BE2C (cell line): Measurements from ENCODE around the gene PCIF1.

Experiments used
- DNase-seq: peaks from one replicate; pipeline ENCODE4 v3.0.0-alpha.2; 2020
- H3K27me3 ChIP-seq: fragments of 250-450 bp; sonication (Bioruptor Pico); 2 replicates; pipeline ENCODE4 v1.5.1; 2020; ENCODE audit warnings: mild to moderate bottlenecking
- H3K36me3 ChIP-seq: fragments of 250-450 bp; sonication (Bioruptor Pico); 2 replicates; pipeline ENCODE4 v1.5.1; 2020; ENCODE audit warnings: mild to moderate bottlenecking
- H3K4me1 ChIP-seq: fragments of 250-450 bp; sonication (Bioruptor Pico); 2 replicates; pipeline ENCODE4 v1.5.1; 2020
- H3K4me3 ChIP-seq: 2 replicates; pipeline ENCODE4 v1.5.1; 2011; ENCODE audit warnings: low read depth, low read length
- H3K9me3 ChIP-seq: fragments of 250-450 bp; sonication (Bioruptor Pico); 2 replicates; pipeline ENCODE4 v1.5.1; 2020
- TF ChIP-seq, protein P1 (sequence below): IDR thresholded peaks from 2 replicates; pipeline ENCODE4 v1.5.1; 2012; ENCODE audit warnings: mild to moderate bottlenecking, low read depth, low read length

Gene PCIF1

GRCh38 chr20:45968081-45968671 is 33.7 kb downstream of the PCIF1 start:
- H3K27me3 ChIP-seq: no peaks in the 10 kb centered on the region
- H3K36me3 ChIP-seq: peaks cover 49% of the 10 kb centered on the region
- no peaks in the 10 kb centered on the region for H3K9me3 ChIP-seq
- H3K4me3 ChIP-seq: no peak overlapping the region
- TF ChIP-seq, protein P1, sequence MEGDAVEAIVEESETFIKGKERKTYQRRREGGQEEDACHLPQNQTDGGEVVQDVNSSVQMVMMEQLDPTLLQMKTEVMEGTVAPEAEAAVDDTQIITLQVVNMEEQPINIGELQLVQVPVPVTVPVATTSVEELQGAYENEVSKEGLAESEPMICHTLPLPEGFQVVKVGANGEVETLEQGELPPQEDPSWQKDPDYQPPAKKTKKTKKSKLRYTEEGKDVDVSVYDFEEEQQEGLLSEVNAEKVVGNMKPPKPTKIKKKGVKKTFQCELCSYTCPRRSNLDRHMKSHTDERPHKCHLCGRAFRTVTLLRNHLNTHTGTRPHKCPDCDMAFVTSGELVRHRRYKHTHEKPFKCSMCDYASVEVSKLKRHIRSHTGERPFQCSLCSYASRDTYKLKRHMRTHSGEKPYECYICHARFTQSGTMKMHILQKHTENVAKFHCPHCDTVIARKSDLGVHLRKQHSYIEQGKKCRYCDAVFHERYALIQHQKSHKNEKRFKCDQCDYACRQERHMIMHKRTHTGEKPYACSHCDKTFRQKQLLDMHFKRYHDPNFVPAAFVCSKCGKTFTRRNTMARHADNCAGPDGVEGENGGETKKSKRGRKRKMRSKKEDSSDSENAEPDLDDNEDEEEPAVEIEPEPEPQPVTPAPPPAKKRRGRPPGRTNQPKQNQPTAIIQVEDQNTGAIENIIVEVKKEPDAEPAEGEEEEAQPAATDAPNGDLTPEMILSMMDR: no peak
- no peak for DNase-seq
- H3K4me1 ChIP-seq: peaks cover 4% of the 10 kb centered on the region; the same call in 1 of the 2 replicates

DNA sequence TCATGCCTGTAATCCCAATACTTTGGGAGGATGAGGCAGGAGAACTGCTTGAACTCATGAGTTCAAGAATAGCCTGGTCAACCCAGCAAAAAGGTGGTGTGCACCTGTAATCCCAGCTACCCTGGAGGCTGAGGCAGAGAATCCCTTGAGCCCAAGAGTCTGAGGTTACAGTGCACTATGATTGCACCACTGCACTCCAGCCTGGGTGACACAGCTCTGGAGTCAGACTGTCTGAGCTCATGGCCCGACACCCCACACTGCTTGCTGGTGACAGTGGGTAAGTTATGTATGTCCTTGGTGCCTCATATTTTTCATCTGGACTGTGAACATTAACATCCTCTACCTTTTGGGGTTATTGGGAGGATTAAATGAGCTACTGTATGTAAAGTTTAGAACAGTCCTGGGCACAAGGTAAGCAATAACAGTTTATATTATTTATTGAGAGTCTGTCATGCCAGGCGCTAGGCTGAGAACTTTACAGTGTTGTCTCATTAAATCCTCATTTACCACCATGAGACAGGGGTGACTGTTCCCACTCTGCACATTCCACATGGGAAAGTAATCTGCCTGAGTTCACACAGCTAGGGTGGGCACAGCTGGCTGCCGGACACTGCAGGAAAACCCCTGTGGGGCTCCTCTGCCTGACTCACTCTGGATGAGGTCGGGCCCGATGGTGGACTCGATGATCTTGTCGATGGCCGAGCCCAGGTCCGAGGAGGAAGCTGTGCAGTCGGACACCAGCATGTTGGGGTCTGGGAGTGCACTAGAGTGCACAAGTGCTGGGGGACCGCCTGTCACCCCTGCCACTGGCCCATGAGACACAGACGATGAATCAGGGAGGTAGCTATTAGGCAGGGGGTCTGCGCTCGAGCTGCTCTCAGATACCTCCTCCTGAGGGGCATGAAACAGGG is 34.6 kb downstream of the PCIF1 start:
- H3K36me3 ChIP-seq: peaks cover 40% of the 10 kb centered on the region
- DNase-seq: no peak
- TF ChIP-seq, protein P1: no peak
- no peaks in the 10 kb centered on the region for H3K9me3 ChIP-seq
- H3K4me3 ChIP-seq: no peak overlapping the region
- H3K4me1 ChIP-seq: peaks cover 4% of the 10 kb centered on the region; the same call in 1 of the 2 replicates
- no peaks in the 10 kb centered on the region for H3K27me3 ChIP-seq

DNA sequence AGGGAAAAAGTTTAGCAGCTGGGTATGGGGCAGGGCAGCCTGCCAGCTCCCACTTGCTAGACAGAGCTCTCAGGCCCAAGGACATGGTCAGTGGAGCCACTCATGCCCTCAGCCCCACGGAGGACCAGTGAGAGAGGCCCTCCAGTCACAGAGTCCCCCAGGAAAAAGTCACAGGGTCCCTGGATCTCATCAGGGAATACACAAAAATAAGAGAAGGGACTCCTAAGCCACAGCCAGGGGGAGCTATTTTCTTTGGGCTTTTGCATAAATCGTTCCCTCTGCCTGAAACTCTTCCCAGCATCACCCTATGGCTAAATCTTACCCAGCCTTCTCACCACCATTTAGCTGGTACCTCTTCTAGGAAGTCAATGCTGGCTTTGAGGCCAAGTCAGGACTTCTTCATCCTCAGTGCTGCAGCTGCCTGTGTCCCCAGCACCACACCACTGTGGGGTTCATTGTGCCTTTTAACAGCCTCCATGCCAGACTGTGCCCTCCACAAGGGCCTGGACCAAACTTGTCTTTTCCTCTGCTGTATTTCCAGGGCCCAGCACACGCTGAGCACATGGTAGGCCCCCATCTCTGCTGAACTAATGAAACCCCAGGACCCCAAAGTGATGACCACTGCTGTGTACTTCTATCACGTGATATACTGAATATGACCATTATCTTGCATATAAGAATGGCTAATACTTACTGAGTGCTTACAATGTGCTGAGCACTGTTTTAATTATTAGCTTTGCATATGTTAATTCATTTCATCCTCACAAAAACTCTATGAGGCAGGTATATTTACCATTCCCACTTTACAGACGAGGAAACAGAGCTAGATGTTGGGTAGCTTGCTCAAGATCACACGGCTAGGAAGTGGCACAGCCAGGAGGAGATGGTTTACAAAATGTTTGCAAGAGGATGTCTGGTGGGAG is 35.5 kb downstream of the PCIF1 start:
- TF ChIP-seq, protein P1: peak; percentile 89
- H3K9me3 ChIP-seq: no peaks in the 10 kb centered on the region
- DNase-seq: peak; percentile 71
- no peaks in the 10 kb centered on the region for H3K27me3 ChIP-seq
- H3K36me3 ChIP-seq: peaks cover 38% of the 10 kb centered on the region
- H3K4me1 ChIP-seq: peaks cover 4% of the 10 kb centered on the region; the same call in 1 of the 2 replicates
- H3K4me3 ChIP-seq: peak overlapping the region; percentile 87

DNA sequence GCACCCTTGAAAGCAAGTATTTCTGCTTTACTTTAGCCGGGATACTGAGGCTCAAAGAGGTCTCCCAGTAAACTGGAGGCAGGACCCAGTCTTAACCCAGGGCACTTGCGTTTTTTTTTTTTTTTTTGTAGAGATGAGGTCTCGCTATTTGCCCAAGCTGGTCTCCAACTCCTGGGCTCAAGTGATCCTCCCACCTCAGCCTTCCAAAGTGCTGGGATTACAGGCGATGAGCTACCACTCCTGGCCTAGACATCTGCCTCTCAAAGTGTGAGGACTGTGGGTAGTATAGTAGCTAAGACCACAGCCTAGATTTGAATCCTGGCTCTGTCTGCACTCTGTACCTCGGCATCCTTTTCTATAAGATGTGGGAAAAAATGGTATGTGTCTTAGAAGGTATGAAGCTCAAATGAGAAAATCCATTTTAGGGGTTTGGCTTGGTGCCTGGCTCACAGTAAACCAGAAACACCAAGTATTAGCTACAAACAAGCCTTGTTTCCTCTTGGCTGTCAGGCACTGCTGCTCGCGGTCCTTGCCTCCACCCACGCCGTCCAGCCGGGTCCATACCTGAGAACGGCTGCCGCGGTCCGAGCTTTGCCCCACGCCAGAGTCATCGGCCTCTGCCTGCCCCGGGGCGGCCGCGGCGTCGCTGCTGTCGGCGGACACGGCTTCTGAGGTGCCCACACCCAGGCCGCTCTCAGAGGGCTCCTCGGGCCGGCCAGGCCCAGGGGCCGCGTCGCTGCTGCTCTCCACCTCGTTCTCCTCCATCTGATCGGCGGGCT is 36.4 kb downstream of the PCIF1 start:
- Histone ChIP-seq H3K36me3 (peaks cover 30% of the 10 kb centered on the region), H3K4me3 (peak overlapping the region; percentile 87), H3K9me3 (no peaks in the 10 kb centered on the region), H3K27me3 (no peaks in the 10 kb centered on the region), H3K4me1 (peaks cover 4% of the 10 kb centered on the region; the same call in 1 of the 2 replicates)
- no peak for DNase-seq
- TF ChIP-seq, protein P1: no peak

GRCh38 chr20:45971425-45971674 is 36.9 kb downstream of the PCIF1 start:
- no peaks in the 10 kb centered on the region for H3K27me3 ChIP-seq
- TF ChIP-seq, protein P1: no peak
- H3K36me3 ChIP-seq: peaks cover 28% of the 10 kb centered on the region
- H3K4me1 ChIP-seq: peaks cover 4% of the 10 kb centered on the region; the same call in 1 of the 2 replicates
- H3K9me3 ChIP-seq: no peaks in the 10 kb centered on the region
- DNase-seq: no peak
- peak overlapping the region; percentile 87 for H3K4me3 ChIP-seq
